ENCODE data around the gene MGLL. TPM values are rescaled to one million over a fixed set of nuclear protein-coding genes. Genes with fewer than 3 reads are reported as not detected.

Gene MGLL
- total RNA-seq, 1 donor from 2014 or later = 83.5 TPM

- DNase-seq (no peak), ATAC-seq (ENCODE audit: poor library complexity) (peak; percentile 67)
- intact Hi-C loops (cut with DNase I) = no loop called here
These were observed 53.8 kb downstream of the MGLL start for GRCh38 chr3:127768346-127769008.

- intact Hi-C loops (cut with DNase I) = no loop called here
- no peak for DNase-seq
- ATAC-seq (ENCODE audit: poor library complexity) = no peak
These were observed 55.2 kb downstream of the MGLL start for GRCh38 chr3:127767126-127767525.

GRCh38 chr3:127765735-127766134 is 56.6 kb downstream of the MGLL start:
- DNase-seq (no peak), ATAC-seq (ENCODE audit: poor library complexity) (no peak)
- intact Hi-C loops (cut with DNase I) = no loop called here

GRCh38 chr3:127764841-127765362 is 57.4 kb downstream of the MGLL start:
- intact Hi-C loops (cut with DNase I) = no loop called here
- ATAC-seq (ENCODE audit: poor library complexity) (no peak), DNase-seq (no peak)

GRCh38 chr3:127764301-127764700 is 58.0 kb downstream of the MGLL start:
- no peak for DNase-seq
- ATAC-seq (ENCODE audit: poor library complexity) = no peak
- intact Hi-C loops (cut with DNase I) = no loop called here

GRCh38 chr3:127763816-127764215 is 58.5 kb downstream of the MGLL start:
- DNase-seq (no peak), ATAC-seq (ENCODE audit: poor library complexity) (no peak)
- intact Hi-C loops (cut with DNase I) = no loop called here

GRCh38 chr3:127763337-127763736 is 59.0 kb downstream of the MGLL start:
- ATAC-seq (ENCODE audit: poor library complexity) = no peak
- DNase-seq = no peak
- intact Hi-C loops (cut with DNase I) = no loop called here

GRCh38 chr3:127762787-127763105 is 59.6 kb downstream of the MGLL start:
- DNase-seq = no peak
- no peak for ATAC-seq (ENCODE audit: poor library complexity)
- intact Hi-C loops (cut with DNase I) = no loop called here

- intact Hi-C loops (cut with DNase I) = no loop called here
- ATAC-seq (ENCODE audit: poor library complexity) (peak; percentile 81), DNase-seq (no peak)
These were observed 60.1 kb downstream of the MGLL start for GRCh38 chr3:127762077-127762786.

- peak; percentile 38 for ATAC-seq (ENCODE audit: poor library complexity)
- intact Hi-C loops (cut with DNase I) = no loop called here
- no peak for DNase-seq
These were observed 60.9 kb downstream of the MGLL start for GRCh38 chr3:127761441-127761801.

GRCh38 chr3:127760791-127761440 is 61.4 kb downstream of the MGLL start:
- DNase-seq = no peak
- ATAC-seq (ENCODE audit: poor library complexity) = no peak
- intact Hi-C loops (cut with DNase I) = no loop called here

GRCh38 chr3:127760361-127760760 is 62.0 kb downstream of the MGLL start:
- DNase-seq = peak; percentile 77
- ATAC-seq (ENCODE audit: poor library complexity) = peak; percentile 82
- intact Hi-C loops (cut with DNase I) = no loop called here

GRCh38 chr3:127759826-127760225 is 62.5 kb downstream of the MGLL start:
- intact Hi-C loops (cut with DNase I) = no loop called here
- DNase-seq = no peak
- no peak for ATAC-seq (ENCODE audit: poor library complexity)

GRCh38 chr3:127758013-127758412 is 64.3 kb downstream of the MGLL start:
- DNase-seq (no peak), ATAC-seq (ENCODE audit: poor library complexity) (no peak)
- intact Hi-C loops (cut with DNase I) = no loop called here

GRCh38 chr3:127755305-127755681 is 67.0 kb downstream of the MGLL start:
- no peak for DNase-seq
- intact Hi-C loops (cut with DNase I) = no loop called here
- no peak for ATAC-seq (ENCODE audit: poor library complexity)

- no peak for ATAC-seq (ENCODE audit: poor library complexity)
- intact Hi-C loops (cut with DNase I) = no loop called here
- DNase-seq = no peak
These were observed 67.7 kb downstream of the MGLL start for GRCh38 chr3:127754411-127755304.

- DNase-seq = no peak
- ATAC-seq (ENCODE audit: poor library complexity) = peak; percentile 19
- intact Hi-C loops (cut with DNase I) = no loop called here
These were observed 68.4 kb downstream of the MGLL start for GRCh38 chr3:127753898-127754410.

- intact Hi-C loops (cut with DNase I) = no loop called here
- ATAC-seq (ENCODE audit: poor library complexity) = no peak
- DNase-seq = no peak
These were observed 69.0 kb downstream of the MGLL start for GRCh38 chr3:127753338-127753737.

- intact Hi-C loops (cut with DNase I) = no loop called here
- no peak for DNase-seq
- ATAC-seq (ENCODE audit: poor library complexity) = no peak
These were observed 70.5 kb downstream of the MGLL start for GRCh38 chr3:127751782-127752181.

Data from Right ventricle myocardium superior (tissue), 1 donor.